K562 (cell line): ENCODE results near the gene OGFR. TPM values are rescaled to one million over a fixed set of nuclear protein-coding genes. Genes with fewer than 3 reads are reported as not detected.

Experiments
- BHLHE40 ChIP-seq: IDR thresholded peaks from 2 replicates; pipeline ENCODE4 v1.6.1; 2011; ENCODE audit warnings: low read length, improper control_type of control experiment
- CHD1 ChIP-seq: fragments of 200-600 bp; sonication (generic); IDR thresholded peaks from one replicate; pipeline ENCODE4 v1.6.1; 2012; ENCODE audit warnings: mild to moderate bottlenecking, moderate library complexity, low read length, inconsistent platforms
- L3MBTL2 ChIP-seq: fragments of 450-650 bp; IDR thresholded peaks from 2 replicates; pipeline ENCODE4 v1.6.1; 2016; ENCODE audit warnings: mild to moderate bottlenecking, moderate library complexity
- SIN3A ChIP-seq, 2 experiments: fragments of 150-350 bp in 1 of 2; IDR thresholded peaks; 2 replicates each; pipeline ENCODE4 v1.6.1; 2011 to 2016; ENCODE audit warnings: borderline replicate concordance in 2 of 2, low read depth in 2 of 2, low read length in 2 of 2, mild to moderate bottlenecking in 2 of 2, moderate library complexity in 2 of 2; ENCODE audit not compliant: control insufficient read depth in 1 of 2
- SIN3B ChIP-seq: fragments of 450-650 bp; IDR thresholded peaks from 2 replicates; pipeline ENCODE4 v1.6.1; 2017; ENCODE audit warnings: low read depth, mild to moderate bottlenecking, moderate library complexity
- TAL1 ChIP-seq: fragments of 450-650 bp; IDR thresholded peaks from 2 replicates; pipeline ENCODE4 v1.6.1; 2016; ENCODE audit warnings: mild to moderate bottlenecking
- UBTF ChIP-seq, 2 experiments: IDR thresholded peaks; 2 replicates each; pipeline ENCODE4 v1.6.1; 2012; ENCODE audit warnings: improper control_type of control experiment in 2 of 2, low read depth in 2 of 2, low read length in 2 of 2, borderline replicate concordance in 1 of 2
- ZFX ChIP-seq: sonication (generic); formaldehyde crosslinking; IDR thresholded peaks from 2 replicates; pipeline ENCODE4 v1.8.0; 2022; ENCODE audit warnings: mild to moderate bottlenecking, missing genetic modification reagents, moderate library complexity
- ZNF121 ChIP-seq: sonication (generic); formaldehyde crosslinking; conservative IDR thresholded peaks from 2 replicates; pipeline ENCODE4 v1.8.0; 2022; ENCODE audit warnings: missing genetic modification reagents
- ZNF561 ChIP-seq: fragments of 450-650 bp; formaldehyde crosslinking; conservative IDR thresholded peaks from 2 replicates; pipeline ENCODE4 v1.4.0; 2020; ENCODE audit warnings: mild to moderate bottlenecking, moderate library complexity
- polyA plus RNA-seq, 8 experiments: library from polyadenylated mRNA; depleted of rRNA in 4 of 8; stranded (reverse) in 5 of 8; unstranded in 3 of 8; fragments of >200 nt; fragmentation: Nextera tagmentation in 2 of 8; fragmentation: Illumina TruSeq in 1 of 8; extraction: Ambion mirVana in 2 of 8; extraction: Trizol in 1 of 8; gene quantifications; 2 replicates each; pipeline versions ENCODE4 v1.2.1 to v1.2.3, GENCODE V29; 2011 to 2014; ENCODE audit warnings: inconsistent platforms in 1 of 8, missing spikeins in 1 of 8
- total RNA-seq, 7 experiments: library from RNA; depleted of rRNA in 6 of 7; stranded (reverse); fragments of >200 nt in 6 of 7; fragmentation: Illumina TruSeq in 2 of 7; extraction: Trizol in 2 of 7; gene quantifications; 2 replicates each; pipeline versions ENCODE4 v1.2.1 to v1.2.3, GENCODE V29; 2011 to 2021; ENCODE audit warnings: low replicate concordance in 1 of 7

Gene OGFR
- total and polyA plus RNA-seq, 9 of the 15 experiments (the other 6 are each of a cell fraction or from before 2014, with no cell fraction given) = 0.39 to 56.3 (median 17.5) TPM

- TF ChIP-seq SIN3B (no peak), L3MBTL2 (no peak), CHD1 (peak; percentile 20), ZFX (CRISPR knock-in tag) (peak; percentile 30; the same call in 1 of the 2 replicates), ZNF121 (CRISPR knock-in tag) (no peak), BHLHE40 (no peak), UBTF (IDR thresholded peaks at IDR 0.05; ENCODE audit: borderline replicate concordance in 1 of 2, low read depth in 2 of 2, low read length in 2 of 2) (0 out of 4 replicates have a peak, but pooled peaks of 1 of the 2 experiments have one; percentile 38), TAL1 (no peak), ZNF561 (CRISPR knock-in tag) (no peak), SIN3A (IDR thresholded peaks at IDR 0.05; ENCODE audit: borderline replicate concordance in 2 of 2, control insufficient read depth in 1 of 2, low read depth in 2 of 2, low read length in 2 of 2) (0 out of 4 replicates have a peak, but pooled peaks of 1 of the 2 experiments have one; percentile 34)
These were observed 598 bp downstream of the OGFR start (continued) for GRCh38 chr20:62805155-62805710.
